Activated CD4-positive, alpha-beta T cell treated with anti-CD3 and anti-CD28 coated beads, Interleukin-2, Interleukin-4, amounts not matched to agents 100 ng/mL and 50 ng/mL, durations not matched to agents 16 hours and 8 hours (primary cell): ENCODE measurements around the gene KRTAP5-6.

ENCODE experiments used
- DNase-seq: peaks from one replicate; pipeline ENCODE4 v3.0.0-alpha.2; 2020; ENCODE audit warnings: low spot score

Gene KRTAP5-6

GRCh38 chr11:1733716-1734640, 37.0 kb downstream of the KRTAP5-6 start:
- DNase-seq, result no peak

- no peak for DNase-seq
Measured at GRCh38 chr11:1734641-1735081, 37.7 kb downstream of the KRTAP5-6 start.

GRCh38 chr11:1735271-1735670, 38.3 kb downstream of the KRTAP5-6 start:
- DNase-seq, result no peak

- no peak for DNase-seq
Measured at GRCh38 chr11:1736447-1736992, 39.5 kb downstream of the KRTAP5-6 start.

GRCh38 chr11:1737080-1737757, 40.2 kb downstream of the KRTAP5-6 start:
- DNase-seq, result no peak

- DNase-seq, result no peak
Measured at GRCh38 chr11:1738380-1738779, 41.4 kb downstream of the KRTAP5-6 start.

GRCh38 chr11:1739576-1739975, 42.6 kb downstream of the KRTAP5-6 start:
- DNase-seq, result no peak

- no peak for DNase-seq
Measured at GRCh38 chr11:1740786-1741530, 44.0 kb downstream of the KRTAP5-6 start.

- no peak for DNase-seq
Measured at GRCh38 chr11:1741741-1742140, 44.7 kb downstream of the KRTAP5-6 start.

GRCh38 chr11:1742371-1742770, 45.4 kb downstream of the KRTAP5-6 start:
- no peak for DNase-seq

GRCh38 chr11:1742869-1743584, 46.0 kb downstream of the KRTAP5-6 start:
- DNase-seq, result no peak

GRCh38 chr11:1743585-1744136, 46.7 kb downstream of the KRTAP5-6 start:
- DNase-seq, result no peak

GRCh38 chr11:1744137-1744886, 47.3 kb downstream of the KRTAP5-6 start:
- DNase-seq, result no peak

- no peak for DNase-seq
Measured at GRCh38 chr11:1744891-1745700, 48.1 kb downstream of the KRTAP5-6 start.

- no peak for DNase-seq
Measured at GRCh38 chr11:1745701-1746320, 48.8 kb downstream of the KRTAP5-6 start.

- DNase-seq, result no peak
Measured at GRCh38 chr11:1746511-1746931, 49.5 kb downstream of the KRTAP5-6 start.

- DNase-seq, result no peak
Measured at GRCh38 chr11:1746956-1747752, 50.2 kb downstream of the KRTAP5-6 start.
